UCSD-AML1 (cell line): ENCODE data around the gene SH2D6.

ENCODE experiments used
- DNase-seq: peaks from one replicate; lab custom pipeline; 2025; ENCODE audit not compliant: unreplicated experiment; lab: John Stamatoyannopoulos, UW

Gene SH2D6

DNA sequence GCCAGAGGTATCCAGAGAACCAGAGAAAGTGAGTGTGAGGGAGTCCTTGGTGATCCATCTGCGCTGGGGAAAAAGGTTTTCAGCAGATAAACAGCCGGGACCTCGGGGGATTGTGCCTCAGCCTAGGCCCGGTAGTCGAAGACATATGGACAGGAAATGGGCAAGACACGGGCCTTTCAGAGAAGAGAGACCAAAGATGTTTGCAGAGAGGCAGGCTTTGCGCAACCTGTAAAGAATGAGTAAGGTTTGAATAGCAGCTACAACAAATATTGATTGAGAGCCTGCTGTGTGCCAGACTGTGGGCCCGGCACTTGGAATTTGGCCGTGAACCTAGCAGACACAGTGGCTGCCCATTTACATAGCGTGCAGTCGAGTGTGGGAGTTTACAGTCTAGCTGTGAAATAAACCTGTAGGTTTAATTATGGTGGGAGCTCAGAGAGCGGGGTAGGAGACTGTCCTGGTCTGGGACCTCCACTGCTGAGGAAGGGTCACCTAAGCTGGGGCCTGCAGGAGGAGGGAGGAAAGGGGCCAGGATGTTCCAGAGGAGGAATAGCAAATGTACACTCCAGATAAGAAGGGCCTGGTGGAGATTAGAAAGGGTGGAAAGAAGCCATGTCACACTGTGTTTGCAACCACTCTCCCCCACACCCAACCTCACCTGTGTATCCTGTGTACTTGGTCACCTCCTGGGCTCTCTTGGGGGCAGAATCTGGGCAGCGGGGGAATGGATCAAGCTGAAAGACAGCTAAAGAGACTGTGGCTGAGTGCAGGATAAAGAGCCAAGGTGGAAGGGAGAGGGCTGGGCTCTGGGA is 3.0 kb downstream of the SH2D6 start:
- DNase-seq: no peak

DNA sequence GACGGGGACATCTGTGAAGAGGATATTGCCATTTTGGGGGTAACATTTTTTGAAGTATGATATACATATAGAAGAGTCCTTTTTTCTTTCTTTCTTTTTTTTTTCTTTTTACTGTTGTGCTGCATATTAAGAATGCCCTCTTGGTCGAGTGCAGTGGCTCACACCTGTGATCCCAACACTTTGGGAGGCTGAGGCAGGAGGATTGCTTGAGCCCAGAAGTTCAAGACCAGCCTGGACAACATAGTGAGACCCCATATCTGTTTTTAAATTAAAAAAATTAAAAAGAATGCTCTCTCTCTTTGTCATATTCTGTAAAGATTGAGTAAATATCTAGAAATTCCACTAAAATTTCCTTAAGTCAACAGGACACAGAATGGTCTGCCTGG is 3.6 kb downstream of the SH2D6 start:
- no peak for DNase-seq

GRCh38 chr2:85423525-85423924 is 5.0 kb downstream of the SH2D6 start:
- DNase-seq: no peak

GRCh38 chr2:85425588-85425987 is 7.1 kb downstream of the SH2D6 start:
- DNase-seq: no peak

DNA sequence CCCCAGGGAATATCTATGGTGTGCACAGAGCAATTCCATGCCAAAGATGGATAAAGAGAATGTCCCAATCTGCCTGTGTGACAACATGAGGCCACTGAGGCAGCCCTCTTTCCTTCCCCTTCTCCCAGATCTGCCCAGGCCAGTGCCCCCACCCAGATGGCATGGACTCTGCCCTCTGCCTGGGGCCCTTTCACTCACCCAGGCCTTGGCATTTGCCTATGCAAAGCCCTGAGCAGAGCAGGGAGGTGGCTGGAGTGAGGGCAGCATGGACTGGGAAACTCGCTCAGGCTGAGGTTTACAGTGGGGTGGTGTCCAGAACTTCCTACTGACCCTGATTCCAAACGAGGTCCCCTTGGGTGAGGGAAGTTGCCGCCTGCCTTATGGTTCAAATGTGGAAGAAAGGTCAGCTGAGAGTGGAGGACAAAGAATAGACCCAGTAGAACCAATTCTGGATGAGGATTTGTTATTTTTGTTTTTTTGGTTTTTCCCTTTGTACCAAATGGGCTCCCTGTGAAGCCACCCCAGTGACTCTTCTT is 8.9 kb downstream of the SH2D6 start:
- no peak for DNase-seq

- no peak for DNase-seq
Measured at GRCh38 chr2:85428343-85428881, 9.9 kb downstream of the SH2D6 start.

GRCh38 chr2:85429213-85429923 is 10.9 kb downstream of the SH2D6 start:
- no peak for DNase-seq

GRCh38 chr2:85429924-85430289 is 11.4 kb downstream of the SH2D6 start:
- no peak for DNase-seq

DNA sequence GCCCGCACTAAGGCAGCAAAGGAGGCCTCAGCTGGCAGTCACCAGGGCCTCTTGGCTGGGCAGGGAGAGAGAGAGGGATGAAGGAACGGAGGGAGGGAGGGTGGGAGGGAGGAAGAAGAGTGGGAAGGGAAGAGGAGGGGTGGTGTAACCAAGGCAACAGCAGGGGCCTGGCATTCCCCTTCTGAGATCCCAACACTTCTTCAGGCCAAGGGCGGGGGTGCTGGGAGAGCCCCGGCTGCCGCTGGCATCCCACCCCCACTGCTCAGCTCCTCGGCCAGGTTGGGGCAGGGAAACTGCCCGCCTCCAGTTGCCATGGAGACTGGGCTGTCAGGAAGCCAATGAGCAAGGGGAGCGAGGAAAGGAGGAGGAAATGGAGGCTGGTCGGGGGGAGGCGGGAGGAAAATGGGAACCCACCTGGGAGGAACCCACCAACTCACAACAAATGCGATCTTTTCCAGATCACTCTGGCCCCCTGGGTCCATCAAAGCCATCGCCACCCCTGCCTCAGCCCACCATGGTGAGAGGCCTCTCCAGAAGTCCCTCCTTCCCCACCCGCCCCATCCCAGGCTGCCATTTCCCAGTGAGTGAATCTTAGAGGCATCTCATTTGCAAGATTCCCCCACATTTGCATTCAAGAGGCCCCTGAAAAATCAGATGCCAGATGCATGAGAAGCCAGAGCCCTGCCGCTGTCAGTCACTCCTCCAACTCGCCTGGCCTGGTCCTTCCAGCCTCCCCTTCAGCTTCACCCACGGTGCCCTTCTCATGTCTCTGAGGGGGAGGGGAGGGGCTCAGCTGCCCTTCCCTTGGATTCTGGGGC is 12.4 kb downstream of the SH2D6 start:
- no peak for DNase-seq

GRCh38 chr2:85431570-85432205 is 13.2 kb downstream of the SH2D6 start:
- DNase-seq: no peak

DNA sequence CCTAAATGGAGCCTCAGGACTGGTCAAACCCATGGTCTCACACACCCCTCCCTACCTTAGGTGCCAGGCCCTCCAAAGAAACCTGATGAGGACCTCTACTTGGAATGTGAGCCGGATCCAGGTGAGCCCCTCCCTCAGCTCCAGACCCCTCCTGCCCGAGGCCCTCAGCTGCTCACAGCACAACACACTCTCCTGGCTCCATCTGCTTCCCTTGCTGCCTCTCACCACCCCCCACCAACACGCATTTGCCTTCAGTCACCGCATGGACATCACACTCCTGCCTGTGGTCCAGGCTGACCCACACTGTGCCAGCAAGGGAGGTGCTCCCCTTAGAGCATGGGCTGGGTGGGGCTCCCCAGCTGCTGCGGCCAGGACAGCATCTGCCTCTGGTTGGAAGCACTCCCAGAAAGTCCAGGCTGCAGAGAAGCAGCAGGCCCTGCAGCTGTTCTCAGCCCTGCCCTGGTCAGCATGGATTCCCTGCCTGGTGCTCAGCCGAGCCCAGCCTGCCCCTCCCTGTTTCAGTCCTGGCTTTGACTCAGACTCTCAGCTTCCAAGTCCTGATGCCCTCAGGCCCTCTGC is 15.1 kb downstream of the SH2D6 start:
- no peak for DNase-seq

- DNase-seq: no peak
Measured at GRCh38 chr2:85434696-85435095, 16.2 kb downstream of the SH2D6 start.

DNA sequence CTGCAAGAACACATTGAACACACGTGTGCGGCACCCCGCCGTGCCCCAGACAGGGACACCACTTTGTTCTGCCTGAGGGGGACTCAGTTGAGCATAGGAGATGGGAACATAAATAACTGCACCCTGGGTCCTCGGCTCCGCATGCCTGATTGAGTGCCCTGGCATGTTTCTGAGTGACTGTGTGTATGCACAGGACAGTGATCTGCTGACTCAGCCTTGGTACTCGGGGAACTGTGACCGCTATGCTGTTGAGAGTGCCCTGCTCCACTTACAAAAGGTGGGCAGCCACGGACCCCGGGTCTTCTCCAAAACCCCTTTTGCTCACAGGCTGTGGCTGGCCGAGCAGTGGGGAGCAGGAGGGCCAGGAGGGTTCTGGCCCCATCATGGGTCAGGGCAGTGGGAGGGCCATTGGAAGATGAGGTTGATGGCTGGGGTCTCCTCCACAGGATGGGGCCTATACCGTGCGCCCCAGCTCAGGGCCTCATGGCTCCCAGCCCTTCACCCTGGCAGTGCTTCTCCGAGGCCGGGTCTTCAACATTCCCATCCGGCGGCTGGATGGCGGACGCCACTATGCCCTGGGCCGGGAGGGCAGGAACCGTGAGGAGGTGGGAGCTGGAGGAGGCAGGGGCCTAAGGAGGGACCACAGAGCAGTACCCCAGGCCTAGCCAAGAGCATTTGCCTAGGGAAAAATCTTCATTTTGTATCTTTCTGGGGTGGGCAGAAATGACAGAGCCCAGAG is 16.9 kb downstream of the SH2D6 start:
- DNase-seq: no peak

GRCh38 chr2:85435981-85436835 is 17.7 kb downstream of the SH2D6 start:
- DNase-seq: no peak

DNA sequence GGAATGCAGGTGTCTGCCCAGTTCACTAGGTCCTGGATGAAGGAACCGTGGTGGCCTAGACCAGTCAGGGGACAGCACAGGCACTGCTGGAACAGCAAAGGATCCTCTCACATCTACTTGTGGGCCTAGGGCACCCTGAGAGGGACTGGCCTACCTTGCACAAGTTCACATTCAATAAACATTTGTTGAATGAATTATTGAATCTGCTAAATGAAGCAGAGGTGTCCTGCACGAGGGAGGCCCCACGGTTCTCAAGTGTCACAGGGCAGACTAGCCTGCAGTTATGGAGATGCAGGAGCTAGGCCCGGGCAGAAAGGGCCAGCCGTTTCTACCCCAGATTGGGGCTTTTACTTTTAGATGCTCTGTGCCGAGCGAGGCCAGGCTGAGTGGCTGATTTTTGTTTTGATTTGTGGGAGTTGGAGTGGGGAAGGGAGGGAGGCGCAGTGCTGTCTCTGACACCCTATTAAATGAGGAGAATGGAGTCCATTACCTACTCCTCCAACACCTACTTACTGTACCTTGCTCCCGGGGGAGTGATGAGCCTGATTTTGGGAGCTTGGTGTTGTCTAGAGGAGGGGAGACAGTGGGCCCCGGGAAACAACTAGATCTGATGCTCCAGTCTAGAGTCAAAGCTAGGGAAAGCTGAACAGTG is 18.4 kb downstream of the SH2D6 start:
- no peak for DNase-seq

GRCh38 chr2:85437488-85438200 is 19.1 kb downstream of the SH2D6 start:
- no peak for DNase-seq

DNA sequence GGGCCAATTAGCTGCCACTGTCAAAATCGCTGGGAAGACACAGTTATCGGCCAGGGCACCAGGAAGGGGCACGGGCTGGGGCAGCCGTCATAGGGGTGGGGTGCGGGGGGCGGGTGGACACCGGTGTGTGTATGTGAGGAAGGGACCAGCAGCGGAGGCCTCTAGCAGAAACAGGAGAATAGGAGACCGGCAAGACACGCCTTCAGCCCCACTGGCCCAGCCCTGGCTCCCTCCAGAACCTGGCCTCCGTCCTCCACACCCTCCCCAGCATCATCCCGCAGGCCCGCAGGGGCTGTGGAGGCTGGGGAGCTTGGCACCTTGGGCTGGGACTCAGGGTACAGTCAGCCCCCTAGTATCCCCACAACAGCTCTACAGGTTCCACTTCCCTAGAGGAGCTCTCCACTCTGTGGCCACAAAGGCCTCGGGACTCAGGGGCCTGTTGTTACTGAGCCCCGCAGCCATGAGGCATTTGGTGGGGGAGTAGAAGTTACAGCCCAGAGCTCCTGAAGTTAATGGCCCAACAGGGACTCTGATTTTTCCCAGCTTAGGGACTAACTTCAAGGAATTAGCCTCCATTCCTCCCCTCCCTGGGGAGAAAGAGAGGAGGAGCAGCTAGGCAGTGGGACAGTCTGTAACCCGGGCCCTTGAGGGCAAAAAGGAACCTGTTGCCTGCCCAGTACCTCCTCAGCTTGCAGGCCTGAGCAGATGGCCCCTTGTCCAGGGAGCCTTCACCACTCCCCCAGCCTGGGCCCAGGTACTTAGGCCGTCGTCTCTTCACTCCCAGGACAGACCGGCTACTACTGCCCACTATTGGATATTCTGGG is 19.9 kb downstream of the SH2D6 start:
- no peak for DNase-seq
